ENCODE results near the gene SLC25A29. TPM values are rescaled to one million over a fixed set of nuclear protein-coding genes. Genes with fewer than 3 reads are reported as not detected.
A peak's percentile ranks its signal among the peaks of the same experiment; 100 is the strongest.
"Not testable (repeated sequence)": the region's sequence is repeated elsewhere in the genome, so short reads cannot be mapped to it uniquely, and the experiment has no call there.

SLC25A29 gene
- total RNA-seq, 1 experiment from 2014 or later = 50.5 TPM

- in situ Hi-C loops (cut with HindIII; ENCODE audit: low sequenced_read_pairs) = no loop called here
- no peak for DNase-seq (ENCODE audit: low spot score)
Observed at GRCh38 chr14:100285913-100286400, 20.3 kb downstream of the SLC25A29 start.

GRCh38 chr14:100285021-100285912 lies 21.0 kb downstream of the SLC25A29 start:
- DNase-seq (ENCODE audit: low spot score) = peak; percentile 54
- in situ Hi-C loops (cut with HindIII; ENCODE audit: low sequenced_read_pairs) = no loop called here

GRCh38 chr14:100283984-100284881 lies 22.0 kb downstream of the SLC25A29 start:
- no peak for DNase-seq (ENCODE audit: low spot score)
- in situ Hi-C loops (cut with HindIII; ENCODE audit: low sequenced_read_pairs) = no loop called here

- in situ Hi-C loops (cut with HindIII; ENCODE audit: low sequenced_read_pairs); DNase-seq (ENCODE audit: low spot score): not testable (repeated sequence)
Observed at GRCh38 chr14:100283436-100283835, 22.8 kb downstream of the SLC25A29 start.

- in situ Hi-C loops (cut with HindIII; ENCODE audit: low sequenced_read_pairs) = no loop called here
- no peak for DNase-seq (ENCODE audit: low spot score)
Observed at GRCh38 chr14:100282766-100283419, 23.4 kb downstream of the SLC25A29 start.

DNA sequence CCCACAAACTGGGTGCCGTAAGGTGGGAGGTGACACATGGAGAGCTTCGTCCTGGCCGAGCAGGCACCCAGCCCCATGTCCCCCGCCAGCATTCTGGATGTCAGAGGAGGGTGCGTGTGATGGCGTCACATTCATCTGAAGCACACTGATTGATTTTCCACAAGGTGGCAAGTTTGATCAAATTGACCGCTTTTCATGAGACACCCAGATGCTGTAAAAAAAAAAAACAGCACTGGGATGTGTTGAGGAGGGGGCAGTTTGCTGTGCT lies 24.2 kb downstream of the SLC25A29 start:
- no peak for DNase-seq (ENCODE audit: low spot score)
- in situ Hi-C loops (cut with HindIII; ENCODE audit: low sequenced_read_pairs) = no loop called here

DNA sequence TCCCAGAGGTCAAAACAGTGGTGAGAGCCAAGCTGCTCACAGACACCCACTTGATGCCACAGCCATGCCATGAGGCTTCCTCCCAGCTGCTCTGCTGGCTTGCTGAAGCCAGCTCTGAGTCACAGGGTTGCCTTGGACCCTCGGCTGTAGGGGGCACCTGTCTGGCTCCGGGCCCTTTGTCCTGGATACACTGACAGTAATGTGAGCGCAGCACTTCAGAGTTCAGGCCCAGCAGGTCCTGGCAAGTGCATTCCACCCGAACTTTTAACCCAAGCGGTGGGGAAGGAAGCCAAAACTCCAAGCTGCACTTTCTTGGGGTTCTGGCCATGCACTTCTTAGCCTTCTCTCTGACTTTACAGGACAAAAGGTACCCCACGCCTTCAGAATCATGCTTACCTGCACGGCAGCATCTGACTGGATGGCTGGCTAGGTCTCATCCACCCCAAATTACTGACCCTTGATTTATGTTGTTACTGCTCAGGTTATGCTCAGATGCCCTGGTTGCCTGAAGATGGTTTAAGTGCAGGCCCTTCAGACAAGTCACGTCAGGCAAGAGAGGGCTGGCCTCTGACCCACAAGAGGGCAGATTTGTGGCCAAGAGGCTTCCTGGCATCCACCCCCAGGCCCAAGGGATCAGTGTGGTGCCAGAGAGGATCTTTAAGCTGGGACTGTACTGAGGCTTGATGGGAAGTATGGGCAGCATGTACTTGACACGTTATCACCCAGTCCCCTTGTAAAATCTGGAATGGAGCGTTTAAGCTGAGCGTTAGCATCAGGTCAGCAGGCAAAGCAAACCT lies 24.8 kb downstream of the SLC25A29 start:
- in situ Hi-C loops (cut with HindIII; ENCODE audit: low sequenced_read_pairs) = no loop called here
- DNase-seq (ENCODE audit: low spot score) = no peak

DNA sequence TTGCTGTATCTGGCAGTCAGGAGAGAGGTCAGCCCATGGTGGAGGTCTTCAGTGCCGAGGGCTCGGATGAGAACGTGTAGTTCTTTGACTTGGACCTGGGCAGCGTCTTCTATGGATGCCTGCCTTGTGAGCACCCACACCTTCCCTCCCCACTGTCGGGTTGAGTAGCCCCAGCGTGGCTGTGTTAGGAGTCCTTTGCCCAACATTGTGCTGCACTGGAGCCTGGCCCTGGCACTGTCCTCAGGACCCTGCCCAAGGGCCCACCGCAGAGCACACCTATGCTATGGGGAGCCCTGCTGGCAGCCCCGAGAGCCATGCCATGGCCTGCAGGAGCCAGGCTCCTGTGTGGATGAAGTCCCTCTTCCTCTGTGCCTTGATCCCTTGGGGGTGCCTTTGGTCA lies 26.7 kb downstream of the SLC25A29 start:
- DNase-seq (ENCODE audit: low spot score) = no peak
- in situ Hi-C loops (cut with HindIII; ENCODE audit: low sequenced_read_pairs) = no loop called here

DNA sequence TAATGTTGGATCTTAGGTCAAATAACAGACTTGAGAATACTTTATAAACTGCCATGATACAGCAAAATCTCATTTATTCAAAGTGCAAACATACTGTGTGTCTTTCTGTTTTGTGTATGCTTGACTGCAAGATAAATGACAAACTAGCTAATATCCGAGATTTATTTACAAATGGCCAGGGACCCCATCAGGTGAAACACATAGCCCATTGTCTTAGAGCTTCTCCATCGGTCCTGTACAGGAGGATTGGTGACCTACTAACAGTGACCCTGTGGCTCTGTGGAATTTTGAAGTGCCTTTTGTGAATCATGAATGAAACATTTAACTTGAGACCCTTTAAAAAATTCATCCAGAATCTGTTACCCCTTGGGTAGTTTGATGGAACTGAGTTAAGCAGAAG lies 27.1 kb downstream of the SLC25A29 start:
- in situ Hi-C loops (cut with HindIII; ENCODE audit: low sequenced_read_pairs) = no loop called here
- DNase-seq (ENCODE audit: low spot score) = no peak

GRCh38 chr14:100278702-100279101 lies 27.5 kb downstream of the SLC25A29 start:
- in situ Hi-C loops (cut with HindIII; ENCODE audit: low sequenced_read_pairs) = no loop called here
- peak; percentile 59 for DNase-seq (ENCODE audit: low spot score)

DNA sequence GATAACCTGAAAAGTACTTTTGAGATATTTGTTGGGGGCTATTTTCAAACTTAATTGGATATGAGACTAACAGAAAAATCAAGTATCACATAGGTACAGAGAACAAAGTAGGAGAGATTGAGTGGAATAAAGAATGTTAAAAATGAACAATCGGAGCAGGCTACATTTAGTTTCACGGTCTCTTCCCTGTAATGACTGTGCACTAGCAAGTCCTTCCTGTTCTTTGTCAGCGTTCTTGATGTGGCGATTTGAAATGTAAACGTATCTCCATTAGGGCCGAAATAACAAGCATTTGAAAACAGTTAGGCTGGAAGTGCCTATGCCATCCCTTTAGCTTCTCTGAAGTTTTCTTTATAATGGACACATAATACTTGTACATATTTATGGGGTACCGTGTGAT lies 31.0 kb downstream of the SLC25A29 start:
- in situ Hi-C loops (cut with HindIII; ENCODE audit: low sequenced_read_pairs) = no loop called here
- DNase-seq (ENCODE audit: low spot score) = no peak

DNA sequence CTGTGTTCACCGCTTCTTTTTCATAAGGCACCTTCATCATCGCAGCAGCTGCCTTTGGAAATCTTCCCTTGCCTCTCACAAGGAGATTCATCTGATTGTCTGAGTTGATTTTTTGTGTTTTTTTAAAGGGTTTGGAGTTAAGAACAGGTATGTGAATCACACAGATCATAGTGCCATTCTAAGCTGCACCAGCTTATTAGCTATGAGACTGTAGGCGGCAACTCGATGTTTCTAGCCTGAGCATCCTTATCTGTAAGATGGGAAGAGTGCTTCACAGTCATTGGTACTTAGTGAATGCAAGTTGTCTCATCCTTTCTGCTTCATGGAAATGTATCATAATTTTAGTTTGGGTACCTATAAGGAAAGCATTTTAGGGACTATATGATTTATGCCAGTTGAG lies 32.0 kb downstream of the SLC25A29 start:
- in situ Hi-C loops (cut with HindIII; ENCODE audit: low sequenced_read_pairs) = no loop called here
- DNase-seq (ENCODE audit: low spot score) = no peak

- DNase-seq (ENCODE audit: low spot score) = peak; percentile 35
- in situ Hi-C loops (cut with HindIII; ENCODE audit: low sequenced_read_pairs) = no loop called here
Observed at GRCh38 chr14:100271247-100271939, 34.9 kb downstream of the SLC25A29 start.

DNA sequence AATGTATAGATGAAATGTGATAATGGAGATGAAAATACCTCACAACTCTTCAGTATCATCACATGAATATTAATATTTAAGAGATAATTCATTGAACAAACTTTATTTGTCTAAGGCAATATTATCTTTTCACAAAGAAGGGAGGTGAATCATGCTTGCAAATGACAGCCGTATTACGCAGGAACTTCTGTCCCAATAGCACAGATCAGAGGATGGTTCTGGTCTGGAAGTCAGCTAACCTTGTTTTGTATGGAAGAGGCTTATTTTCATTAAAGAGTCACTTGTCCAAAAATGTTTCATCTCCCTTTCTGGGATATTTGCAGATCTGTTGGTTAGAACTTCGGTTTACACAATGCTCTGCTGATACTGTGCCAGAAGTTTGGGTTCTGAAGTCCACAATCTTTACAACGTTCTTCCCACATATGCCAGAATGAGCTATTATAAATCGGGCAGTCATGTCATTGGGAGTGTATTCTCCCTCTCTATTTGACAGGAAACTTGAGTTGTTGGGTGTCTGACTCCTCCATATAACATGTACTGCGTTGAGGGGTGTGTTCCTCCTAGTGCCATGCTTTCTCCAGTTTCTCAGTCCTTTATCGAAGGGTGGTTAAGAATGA lies 37.5 kb downstream of the SLC25A29 start:
- no peak for DNase-seq (ENCODE audit: low spot score)
- in situ Hi-C loops (cut with HindIII; ENCODE audit: low sequenced_read_pairs) = no loop called here

- in situ Hi-C loops (cut with HindIII; ENCODE audit: low sequenced_read_pairs) = no loop called here
- DNase-seq (ENCODE audit: low spot score) = no peak
Observed at GRCh38 chr14:100267990-100268389, 38.3 kb downstream of the SLC25A29 start.

DNA sequence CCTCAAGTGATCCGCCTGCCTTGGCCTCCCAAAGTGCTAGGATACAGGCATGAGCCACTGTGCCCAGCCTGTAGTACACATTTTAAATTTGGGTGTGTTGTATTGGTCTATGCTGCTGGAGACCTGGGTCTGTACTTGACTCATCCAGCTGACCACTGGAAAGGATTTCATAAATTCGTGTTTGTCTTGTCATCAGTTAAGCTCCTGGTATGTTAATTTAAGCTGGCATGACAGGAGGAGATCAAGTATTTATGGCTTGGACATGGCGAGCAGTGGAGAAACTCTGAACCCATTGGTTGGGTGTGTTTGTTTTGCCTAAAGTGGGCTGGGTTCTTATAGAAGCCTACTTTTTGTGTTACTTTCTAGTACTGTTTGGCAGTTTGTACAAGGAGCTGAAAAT lies 43.1 kb downstream of the SLC25A29 start:
- DNase-seq (ENCODE audit: low spot score) = no peak
- in situ Hi-C loops (cut with HindIII; ENCODE audit: low sequenced_read_pairs) = no loop called here

GRCh38 chr14:100262545-100262944 lies 43.7 kb downstream of the SLC25A29 start:
- DNase-seq (ENCODE audit: low spot score) = no peak
- in situ Hi-C loops (cut with HindIII; ENCODE audit: low sequenced_read_pairs) = no loop called here

DNA sequence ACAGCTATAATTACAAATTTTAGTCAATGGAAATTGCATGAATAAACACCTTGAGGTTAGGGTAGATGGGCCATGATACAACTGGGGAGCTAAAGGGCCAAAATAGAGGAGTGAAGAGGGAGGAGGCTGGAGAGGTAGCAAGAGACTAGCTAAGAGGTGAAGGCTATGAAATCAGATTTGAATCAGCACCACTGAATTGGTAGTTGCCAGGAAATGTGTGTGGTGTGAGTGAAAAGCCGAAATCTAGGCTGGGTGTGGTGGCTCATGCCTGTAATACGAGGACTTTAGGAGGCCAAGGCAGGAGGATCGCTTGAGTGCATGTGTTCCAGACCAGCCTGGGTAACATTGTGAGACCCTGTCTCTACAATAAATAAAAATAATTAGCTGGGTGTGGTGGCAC lies 44.6 kb downstream of the SLC25A29 start:
- no peak for DNase-seq (ENCODE audit: low spot score)

More for the DNA sequence above, 44.6 kb downstream of the SLC25A29 start:
- in situ Hi-C loops (cut with HindIII; ENCODE audit: low sequenced_read_pairs) = no loop called here
